Measurements from ENCODE around the gene TTLL11.

The TTLL11 gene

GRCh38 chr9:121821326-121821725 is 271.8 kb downstream of the TTLL11 start:
- DNase-seq = no peak

GRCh38 chr9:121820286-121821005 is 272.7 kb downstream of the TTLL11 start:
- no peak for DNase-seq

- no peak for DNase-seq
Observed at GRCh38 chr9:121819428-121820231, 273.5 kb downstream of the TTLL11 start.

DNA sequence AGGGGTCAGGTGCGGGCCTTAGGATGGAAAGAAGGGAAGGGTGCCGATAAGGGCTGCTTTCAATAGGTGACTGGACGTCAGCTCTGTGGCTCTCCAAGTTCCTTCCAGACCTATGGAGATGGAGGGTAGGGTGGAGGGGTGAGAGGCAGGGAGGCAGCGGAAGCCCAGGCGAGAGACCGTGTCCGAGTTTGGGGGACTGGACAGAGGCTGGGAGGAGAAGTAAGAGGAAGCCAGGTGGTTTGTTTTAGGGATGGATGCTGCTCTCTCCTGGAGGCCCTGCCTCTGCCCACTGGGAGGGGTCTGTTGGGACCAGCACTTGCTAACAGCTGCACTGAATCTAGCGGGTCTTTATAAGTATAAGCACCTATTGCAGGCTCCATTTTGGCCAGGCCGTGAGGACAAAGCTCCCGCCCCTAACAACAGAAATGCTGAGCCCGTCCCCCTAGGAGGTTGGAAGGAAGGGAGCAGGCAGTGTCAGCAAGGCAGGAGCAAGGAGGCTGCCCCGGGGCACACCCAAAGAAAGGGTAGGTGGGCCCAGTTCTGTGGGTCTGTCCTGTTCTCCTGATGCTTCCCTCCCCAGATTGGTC is 274.2 kb downstream of the TTLL11 start:
- DNase-seq = no peak

- no peak for DNase-seq
Observed at GRCh38 chr9:121818016-121818661, 275.0 kb downstream of the TTLL11 start.

DNA sequence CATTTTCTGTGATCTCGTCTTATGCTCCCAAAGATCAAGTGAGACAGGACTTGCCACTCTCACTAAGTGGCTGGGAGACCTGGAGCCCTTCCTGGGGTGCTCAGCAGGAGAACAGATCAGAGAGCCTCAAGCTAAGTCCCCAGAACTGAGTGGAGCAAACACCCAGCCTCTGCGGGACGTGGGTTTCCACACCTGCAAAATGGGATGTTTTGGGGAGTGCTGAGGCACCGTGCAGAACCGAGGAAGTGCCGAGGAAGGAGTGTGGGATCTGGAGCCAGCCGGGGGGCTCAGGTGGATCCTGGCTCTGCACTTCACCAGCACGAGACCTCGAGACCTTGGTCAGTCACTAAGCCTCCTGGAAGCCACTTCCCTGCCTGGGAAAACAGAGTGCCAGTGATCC is 275.6 kb downstream of the TTLL11 start:
- no peak for DNase-seq

DNA sequence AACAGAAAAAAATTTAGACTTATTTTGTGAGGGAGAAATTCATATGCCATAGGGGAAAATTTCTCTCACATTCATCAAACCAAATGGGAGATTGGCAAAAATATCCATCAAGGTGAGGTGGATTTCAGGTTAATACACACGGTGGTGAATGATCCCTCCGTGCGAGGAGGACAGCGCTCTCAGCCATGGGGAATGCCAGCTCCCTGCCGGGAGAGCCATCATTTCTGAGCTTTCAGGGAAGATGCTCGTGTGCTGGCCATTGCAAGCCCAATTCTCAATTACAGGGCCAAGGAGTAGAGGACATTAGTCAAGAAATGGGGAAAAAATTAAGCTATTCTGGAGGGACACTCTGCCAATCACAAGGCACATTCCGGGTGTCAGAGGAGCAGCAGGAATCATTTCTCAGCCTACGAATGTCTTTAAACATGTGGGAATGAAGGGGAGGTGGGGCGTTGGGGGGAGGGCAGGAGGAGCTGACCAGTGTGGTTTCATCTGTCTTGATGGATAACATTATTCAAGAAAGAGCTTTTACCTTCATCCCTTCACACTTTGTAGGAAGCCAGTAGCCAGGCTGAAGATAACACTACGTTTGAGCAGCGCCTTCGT is 276.2 kb downstream of the TTLL11 start:
- DNase-seq = no peak

- no peak for DNase-seq
Observed at GRCh38 chr9:121816449-121816817, 276.7 kb downstream of the TTLL11 start.

DNA sequence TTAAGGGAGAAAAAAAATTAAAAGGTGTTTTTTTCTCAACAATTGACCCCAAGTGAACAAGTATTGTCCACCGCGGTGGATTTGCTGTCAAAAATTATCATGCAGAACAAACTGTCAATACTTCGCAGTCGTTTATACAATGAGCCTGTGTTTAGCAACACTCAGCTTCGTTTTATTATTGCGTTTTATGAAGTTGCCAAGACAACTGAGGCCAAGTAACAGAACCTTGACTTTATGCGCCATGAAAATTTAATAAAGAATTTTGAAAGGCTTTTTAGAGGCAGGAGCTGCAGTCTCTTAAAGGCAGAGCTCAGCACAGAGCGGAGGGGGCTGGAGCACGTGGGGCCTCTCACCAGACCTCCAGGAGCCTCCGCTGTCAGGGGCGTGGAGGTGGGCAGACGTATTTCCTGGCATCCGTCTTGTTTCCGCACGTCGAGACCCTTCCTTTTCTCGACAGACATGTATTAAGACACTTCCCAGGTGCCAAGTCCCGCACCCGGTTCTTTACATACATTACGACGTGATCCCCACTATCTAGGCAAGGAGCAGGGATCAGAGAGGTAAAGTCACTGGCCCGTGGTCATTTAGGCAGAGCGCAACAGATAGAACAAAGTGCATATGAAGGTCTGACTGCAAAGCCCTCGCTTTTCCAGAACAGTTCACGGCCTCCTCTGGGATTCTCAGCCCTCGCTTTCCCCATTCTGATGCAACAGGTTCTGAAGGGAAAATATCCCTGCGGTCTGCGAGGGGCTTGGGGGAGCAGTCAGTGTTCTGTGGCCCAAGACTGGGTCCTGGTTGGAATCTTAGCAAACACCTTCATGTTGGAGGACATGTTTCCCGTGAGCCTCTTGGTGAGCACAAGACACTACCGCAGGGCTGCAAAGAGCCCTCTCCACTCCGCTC is 277.3 kb downstream of the TTLL11 start:
- DNase-seq = no peak

DNA sequence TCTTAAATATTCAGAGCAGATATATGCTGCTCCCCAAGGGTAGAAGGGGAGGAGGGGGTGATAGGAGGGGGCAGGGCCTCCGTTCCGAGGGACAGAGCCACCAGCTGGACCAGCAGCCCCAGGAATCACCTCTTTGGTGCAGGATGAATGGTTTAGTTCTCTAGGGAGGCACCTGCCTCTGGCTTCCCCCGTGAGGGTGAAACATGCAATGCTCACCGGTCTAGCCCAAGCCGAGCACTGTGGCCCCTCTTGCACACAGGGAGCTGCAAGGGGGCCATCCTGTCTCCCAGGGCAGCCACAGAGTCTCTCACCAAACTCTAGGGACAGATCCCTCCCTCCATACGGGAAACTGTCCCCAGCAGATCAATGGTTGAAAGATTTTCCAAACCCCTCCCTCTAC is 278.0 kb downstream of the TTLL11 start:
- no peak for DNase-seq

GRCh38 chr9:121814594-121814993 is 278.5 kb downstream of the TTLL11 start:
- no peak for DNase-seq

DNA sequence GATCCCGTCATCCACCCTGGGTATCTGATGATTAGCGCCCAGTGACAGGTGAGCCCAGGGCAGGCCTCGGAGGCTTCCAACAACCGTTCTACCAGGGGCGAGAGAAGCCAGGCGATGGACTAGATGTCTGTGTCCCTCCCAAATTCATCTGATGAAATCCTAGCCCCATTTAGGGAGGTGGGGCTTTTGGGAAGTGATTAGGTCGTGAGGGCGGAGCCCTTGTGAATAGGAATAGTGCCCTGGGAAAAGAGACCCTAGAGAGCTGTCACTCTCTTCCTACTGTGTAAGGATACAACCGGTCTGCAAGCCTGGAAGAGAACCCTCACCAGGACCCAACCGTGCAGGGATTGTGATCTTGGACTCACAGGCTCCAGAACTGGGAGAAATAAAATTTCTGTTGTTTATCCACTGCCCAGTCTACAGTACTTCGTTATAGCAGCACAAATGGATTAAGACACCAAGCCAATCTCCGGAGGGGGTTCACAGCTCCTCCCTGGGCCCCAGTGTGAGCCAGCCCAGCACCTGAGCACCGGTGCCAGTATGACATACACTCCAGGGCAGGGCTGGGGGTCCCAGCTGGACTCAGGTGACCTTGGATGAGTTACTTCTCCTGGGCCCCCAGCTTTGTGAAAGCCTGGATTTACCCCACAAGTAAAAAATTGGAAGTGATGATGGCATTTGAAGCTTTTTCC is 279.4 kb downstream of the TTLL11 start:
- no peak for DNase-seq

GRCh38 chr9:121812159-121812735 is 280.9 kb downstream of the TTLL11 start:
- DNase-seq = no peak

GRCh38 chr9:121811751-121812150 is 281.4 kb downstream of the TTLL11 start:
- no peak for DNase-seq

DNA sequence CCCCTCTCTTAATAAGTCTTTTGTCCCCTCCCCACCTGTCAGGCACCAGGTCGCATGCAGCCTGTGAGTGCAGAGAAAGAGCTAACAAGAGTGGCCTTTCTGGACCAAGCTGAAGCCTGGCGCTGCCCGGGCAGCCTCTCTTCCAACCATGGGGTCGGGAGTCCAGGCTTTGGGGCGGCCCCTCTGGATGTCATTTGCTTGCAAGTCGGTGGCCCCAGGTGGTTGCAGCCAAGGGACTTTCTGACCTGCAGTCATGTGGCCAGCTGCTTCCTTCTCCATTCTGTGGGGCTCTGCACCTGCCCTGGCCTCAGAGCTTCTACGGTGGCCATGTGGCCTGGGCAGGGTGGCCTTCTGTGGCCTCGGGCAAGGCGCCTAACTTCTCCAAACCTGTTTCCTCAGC is 282.0 kb downstream of the TTLL11 start:
- DNase-seq = no peak

GRCh38 chr9:121810489-121810888 is 282.6 kb downstream of the TTLL11 start:
- DNase-seq = no peak

- no peak for DNase-seq
Observed at GRCh38 chr9:121809356-121810050, 283.6 kb downstream of the TTLL11 start.

GRCh38 chr9:121808781-121809180 is 284.3 kb downstream of the TTLL11 start:
- no peak for DNase-seq

GRCh38 chr9:121807823-121808278 is 285.3 kb downstream of the TTLL11 start:
- no peak for DNase-seq

All from SW 1271 (cell line).